ENCODE results near the gene USP28.
"Not testable (repeated sequence)": the region's sequence is repeated elsewhere in the genome, so short reads cannot be mapped to it uniquely, and the experiment has no call there.

Gene USP28

DNA sequence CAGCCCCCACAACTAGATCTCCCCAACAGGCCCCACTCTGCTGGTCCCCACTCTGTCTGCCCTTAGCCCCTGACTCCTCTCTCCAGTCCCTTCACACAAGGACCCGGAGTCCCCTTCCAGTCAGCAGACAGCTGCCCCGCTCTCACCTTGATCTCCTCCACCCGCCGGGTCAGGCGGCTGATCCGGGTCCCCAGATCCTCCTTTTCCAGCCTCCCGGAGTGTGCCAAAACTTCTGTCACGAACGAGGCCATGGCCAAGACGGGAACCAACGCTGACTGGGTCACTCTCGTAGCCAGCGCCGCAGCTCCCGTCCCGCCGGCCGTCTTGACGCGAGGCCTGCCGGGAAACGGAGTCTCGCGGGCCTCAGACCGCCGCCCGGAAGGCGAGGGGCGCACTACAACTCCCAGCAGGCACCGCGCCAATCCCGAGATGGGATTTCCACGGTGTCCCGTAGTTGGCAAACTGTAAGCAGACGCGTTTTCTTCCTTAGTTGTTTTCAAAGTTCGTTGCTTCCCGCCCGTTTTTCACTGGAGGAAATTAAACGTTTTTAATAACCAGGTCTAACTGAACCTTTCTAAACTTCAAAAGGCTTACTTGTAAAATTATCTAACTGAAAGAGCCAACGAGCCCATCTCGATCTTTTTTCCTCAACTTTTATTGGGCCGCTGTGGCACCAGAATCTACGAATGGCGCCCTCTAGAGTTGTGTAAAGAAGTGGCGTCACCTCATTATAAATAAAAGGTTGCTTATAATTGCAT, 101.8 kb downstream of the USP28 start, which contains the start of gene ZW10:
ZW10 (minus strand) TSS at position 277 of the 758 bp plus-strand sequence; CDS start at position 251, 26 bp downstream.
- DNase-seq (ENCODE audit: low read depth), result peak; percentile 90

DNA sequence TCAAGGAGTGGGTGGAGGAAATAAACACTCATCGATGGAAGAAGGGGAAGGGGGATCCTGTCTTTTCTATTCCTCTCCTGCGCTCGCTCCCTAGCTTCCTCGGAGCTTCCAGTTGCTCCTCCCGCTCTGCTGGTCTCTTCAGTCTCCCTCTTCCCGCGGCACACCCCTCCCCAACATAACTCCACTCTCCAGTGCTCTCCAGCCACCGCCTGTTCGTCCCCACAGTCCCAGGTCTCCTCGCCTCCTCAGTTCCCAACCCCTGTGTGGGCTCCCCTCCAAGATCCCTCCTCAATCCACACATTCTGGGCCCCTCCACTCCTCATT, 102.3 kb downstream of the USP28 start:
- DNase-seq (ENCODE audit: low read depth), result no peak

DNA sequence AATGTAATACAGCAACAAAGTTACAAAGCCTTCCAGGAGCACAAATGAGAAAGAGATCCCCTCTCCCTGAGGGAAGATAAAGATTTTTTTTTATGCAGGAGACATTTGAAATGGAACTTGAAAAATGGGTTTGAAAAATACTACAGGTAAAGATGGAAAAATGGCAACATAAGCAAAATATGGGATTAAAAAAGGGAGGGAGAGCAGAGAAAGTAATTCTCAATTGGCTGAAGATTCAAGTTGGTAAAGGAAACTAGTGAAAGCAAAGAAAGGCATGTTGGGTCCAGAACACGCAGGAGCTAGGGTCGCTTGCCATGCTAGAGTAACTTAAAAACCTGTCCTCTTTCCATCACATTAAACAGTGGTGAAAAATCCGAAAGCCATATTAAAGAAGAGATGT, 103.4 kb downstream of the USP28 start:
- no peak for DNase-seq (ENCODE audit: low read depth)

DNA sequence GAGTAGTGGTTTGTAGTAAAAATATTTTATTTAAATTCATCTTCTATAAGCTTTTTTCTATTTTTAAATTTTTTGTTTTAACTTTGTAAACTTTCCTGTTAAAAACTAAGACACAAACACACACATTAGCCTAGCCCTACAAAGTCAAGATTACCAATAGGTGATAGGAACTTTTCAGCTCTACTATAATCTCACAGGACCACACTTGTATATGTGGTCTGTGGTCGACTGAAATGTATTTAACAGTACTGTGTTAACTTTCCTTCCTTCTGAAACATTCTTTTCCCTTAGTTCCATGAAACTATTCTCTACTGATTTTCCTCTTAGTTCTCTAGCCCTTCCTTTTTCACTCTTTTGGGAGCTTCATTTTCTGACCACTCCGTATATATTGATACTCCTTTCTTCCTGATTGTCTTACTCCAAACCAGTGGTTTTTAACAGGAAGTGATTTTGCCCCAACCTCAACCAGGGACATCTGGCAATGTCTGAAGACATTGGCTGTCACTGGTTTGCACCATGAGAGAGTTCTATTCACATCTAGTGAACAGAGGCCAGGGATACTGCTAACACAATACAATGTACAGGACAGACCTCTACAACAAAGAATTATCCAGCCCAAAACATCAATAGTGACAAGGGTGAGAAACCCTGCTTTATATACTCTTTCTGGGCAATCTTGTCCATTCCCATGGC, 110.7 kb downstream of the USP28 start:
- no peak for DNase-seq (ENCODE audit: low read depth)

DNA sequence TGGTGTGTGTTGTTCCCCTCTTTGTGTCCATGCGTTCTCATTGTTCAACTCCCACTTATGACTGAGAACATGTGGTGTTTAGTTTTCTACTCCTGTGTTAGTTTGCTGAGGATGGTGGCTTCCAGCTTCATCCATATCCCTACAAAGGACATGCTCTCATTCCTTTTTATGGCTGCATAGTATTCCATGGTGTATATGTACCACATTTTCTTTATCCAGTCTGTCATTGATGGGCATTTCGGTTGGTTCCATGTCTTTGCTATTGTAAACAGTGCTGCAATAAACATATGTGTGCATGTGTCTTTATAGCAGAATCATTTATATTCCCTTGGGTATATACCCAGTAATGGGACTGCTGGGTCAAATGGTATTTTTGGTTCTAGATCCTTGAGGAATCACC, 112.3 kb downstream of the USP28 start:
- not testable (repeated sequence) for DNase-seq (ENCODE audit: low read depth)

DNA sequence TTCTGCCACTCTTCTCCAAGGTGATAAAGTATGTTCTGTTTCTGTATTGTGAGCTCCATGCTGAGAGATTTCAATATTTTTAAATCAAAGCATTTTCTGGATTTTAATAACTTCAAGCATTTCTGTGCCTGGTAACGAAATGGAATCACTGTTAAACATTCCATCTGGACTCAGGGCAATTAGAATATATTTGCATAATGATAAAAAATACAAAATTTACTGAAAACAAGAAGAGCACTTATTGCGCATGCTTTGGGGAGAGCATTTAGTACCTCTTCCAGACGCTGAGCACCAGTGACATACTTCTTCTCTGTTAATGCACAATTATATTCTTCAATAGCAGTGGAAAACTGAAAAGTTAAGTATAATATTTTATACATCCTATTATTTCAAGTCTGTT, 115.1 kb downstream of the USP28 start:
- DNase-seq (ENCODE audit: low read depth), result no peak

DNA sequence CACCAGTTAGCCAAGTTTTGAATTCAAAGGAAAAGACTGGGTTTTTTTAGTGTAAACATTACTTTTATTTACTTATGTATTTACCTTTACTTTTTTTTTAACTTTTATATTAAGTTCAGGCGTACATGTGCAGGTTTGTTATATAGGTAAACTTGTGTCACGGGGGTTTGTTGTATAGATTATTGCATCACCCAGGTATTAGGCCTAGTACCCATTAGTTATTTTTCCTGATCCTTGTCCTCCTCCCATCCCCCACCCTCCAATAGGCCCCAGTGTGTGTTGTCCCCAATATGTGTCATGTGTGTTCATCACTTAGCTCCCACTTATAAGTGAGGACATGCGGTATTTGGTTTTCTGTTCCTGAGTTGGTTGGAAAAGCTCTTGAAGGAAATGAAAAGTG, 122.4 kb downstream of the USP28 start:
- DNase-seq (ENCODE audit: low read depth), result no peak

Measured in activated T-cell treated with anti-CD3 and anti-CD28 coated beads for 24 hours (primary cell).